Sigmoid colon (tissue), 7 donors: ENCODE results near the gene TSEN2. TPM values are rescaled to one million over a fixed set of nuclear protein-coding genes. Genes with fewer than 3 reads are reported as not detected.
"Not testable (repeated sequence)": the region's sequence is repeated elsewhere in the genome, so short reads cannot be mapped to it uniquely, and the experiment has no call there.

Experiments used
- DNase-seq: peaks from one replicate; pipeline ENCODE4 v3.0.0-alpha.2; 2019
- H3K27ac ChIP-seq, 4 donors: fragments of 200-600 bp; sonication (generic); one replicate each; pipeline ENCODE4 v1.5.1; 2016 to 2019; ENCODE audit warnings: mild to moderate bottlenecking in 1 of 4
- H3K27me3 ChIP-seq, 3 donors: fragments of 200-600 bp; sonication (generic); one replicate each; pipeline ENCODE4 v1.5.1; 2019; ENCODE audit warnings: mild to moderate bottlenecking in 1 of 3
- H3K36me3 ChIP-seq, 4 donors: fragments of 200-600 bp; sonication (generic); one replicate each; pipeline ENCODE4 v1.5.1; 2016 to 2019
- H3K4me1 ChIP-seq, 4 donors: fragments of 200-600 bp; sonication (generic); one replicate each; pipeline ENCODE4 v1.5.1; 2017 to 2019
- H3K4me3 ChIP-seq, 4 donors: fragments of 200-600 bp; sonication (generic); one replicate each; pipeline ENCODE4 v1.5.1; 2017 to 2019; ENCODE audit warnings: mild to moderate bottlenecking in 2 of 4, moderate library complexity in 1 of 4
- H3K9me3 ChIP-seq, 4 donors: fragments of 200-600 bp in 3 of 4; sonication (generic) in 3 of 4; one replicate each; pipeline versions ENCODE4 v1.5.1 to v1.6.1; 2013 to 2019
- EP300 ChIP-seq, 4 donors: sonication (generic); formaldehyde crosslinking; IDR thresholded peaks; one replicate each; pipeline ENCODE4 v1.6.1; 2017; ENCODE audit warnings: antibody characterized with exemption in 4 of 4
- POLR2A ChIP-seq, 2 donors: fragments of 450-650 bp; IDR thresholded peaks; one replicate each; pipeline ENCODE4 v1.6.1; 2016; ENCODE audit warnings: antibody characterized with exemption in 2 of 2, mild to moderate bottlenecking in 2 of 2, moderate library complexity in 2 of 2
- POLR2AphosphoS5 ChIP-seq, 4 donors: sonication (generic); formaldehyde crosslinking; IDR thresholded peaks; one replicate each; pipeline ENCODE4 v1.6.1; 2017; ENCODE audit warnings: antibody characterized with exemption in 4 of 4
- WGBS, 2 donors: extraction: QIAGEN DNeasy Blood & Tissue Kit; methylation state at CpG; one replicate each; pipeline ENCODE4 v1.1.7; 2013; 5-methylcytosine and 5-hydroxymethylcytosine counted together
- intact Hi-C: fragments of 100-400 bp; cut with DNase I; formaldehyde crosslinking; loops from one replicate; pipeline ENCODE4 v1.15.1; 2023
- polyA plus RNA-seq, 3 donors: library from polyadenylated mRNA; stranded (reverse); fragments of 200-250 nt; gene quantifications; one replicate each; pipeline ENCODE4 v1.2.3, GENCODE V29; 2013
- total RNA-seq, 4 donors: library from RNA; depleted of rRNA; stranded (reverse); fragments of >200 nt; gene quantifications; one replicate each; pipeline ENCODE4 v1.1.0, GENCODE V29; 2016
- TF ChIP-seq, protein P1 (sequence below), 4 experiments: fragments of 450-650 bp in 3 of 4; fragments of 200-600 bp in 1 of 4; IDR thresholded peaks; one replicate each; pipeline ENCODE4 v1.5.1; 2016 to 2019; ENCODE audit warnings: antibody characterized with exemption in 4 of 4, mild to moderate bottlenecking in 3 of 4, moderate library complexity in 2 of 4
- donor health status: healthy with polysubstance abuse.
- donor health status: Bipolar disorder and iron deficiency.
- donor health status: healthy.

The TSEN2 gene
- total and polyA plus RNA-seq, 7 donors: 4.2 to 23.0 (median 16.1) TPM

GRCh38 chr3:12454076-12454815 is 30.0 kb upstream of the TSEN2 start:
- WGBS, 2 donors: 81 to 83% methylated on average over 6 of the region's 6 CpGs
- DNase-seq: peak; percentile 10
- intact Hi-C loops: no loop called here
- TF ChIP-seq POLR2AphosphoS5 (IDR thresholded peaks at IDR 0.05) (no peak), POLR2A (IDR thresholded peaks at IDR 0.05) (no peak), EP300 (IDR thresholded peaks at IDR 0.05) (no peak)
- TF ChIP-seq, protein P1, sequence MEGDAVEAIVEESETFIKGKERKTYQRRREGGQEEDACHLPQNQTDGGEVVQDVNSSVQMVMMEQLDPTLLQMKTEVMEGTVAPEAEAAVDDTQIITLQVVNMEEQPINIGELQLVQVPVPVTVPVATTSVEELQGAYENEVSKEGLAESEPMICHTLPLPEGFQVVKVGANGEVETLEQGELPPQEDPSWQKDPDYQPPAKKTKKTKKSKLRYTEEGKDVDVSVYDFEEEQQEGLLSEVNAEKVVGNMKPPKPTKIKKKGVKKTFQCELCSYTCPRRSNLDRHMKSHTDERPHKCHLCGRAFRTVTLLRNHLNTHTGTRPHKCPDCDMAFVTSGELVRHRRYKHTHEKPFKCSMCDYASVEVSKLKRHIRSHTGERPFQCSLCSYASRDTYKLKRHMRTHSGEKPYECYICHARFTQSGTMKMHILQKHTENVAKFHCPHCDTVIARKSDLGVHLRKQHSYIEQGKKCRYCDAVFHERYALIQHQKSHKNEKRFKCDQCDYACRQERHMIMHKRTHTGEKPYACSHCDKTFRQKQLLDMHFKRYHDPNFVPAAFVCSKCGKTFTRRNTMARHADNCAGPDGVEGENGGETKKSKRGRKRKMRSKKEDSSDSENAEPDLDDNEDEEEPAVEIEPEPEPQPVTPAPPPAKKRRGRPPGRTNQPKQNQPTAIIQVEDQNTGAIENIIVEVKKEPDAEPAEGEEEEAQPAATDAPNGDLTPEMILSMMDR (IDR thresholded peaks at IDR 0.05): no peak
- Histone ChIP-seq H3K36me3 (no peaks in the 10 kb centered on the region), H3K4me1 (no peaks in the 10 kb centered on the region), H3K27me3 (no peaks in the 10 kb centered on the region), H3K27ac (no peak overlapping the region), H3K9me3 (no peaks in the 10 kb centered on the region), H3K4me3 (no peak overlapping the region)

- TF ChIP-seq, protein P1 (IDR thresholded peaks at IDR 0.05): no peak
- TF ChIP-seq POLR2AphosphoS5 (IDR thresholded peaks at IDR 0.05): no peak
- no peak for TF ChIP-seq EP300 (IDR thresholded peaks at IDR 0.05)
- TF ChIP-seq POLR2A (IDR thresholded peaks at IDR 0.05): no peak
- no peak for DNase-seq
- Histone ChIP-seq H3K27me3 (no peaks in the 10 kb centered on the region), H3K9me3 (no peaks in the 10 kb centered on the region), H3K4me1 (no peaks in the 10 kb centered on the region), H3K4me3 (no peak overlapping the region), H3K27ac (no peak overlapping the region), H3K36me3 (no peaks in the 10 kb centered on the region)
- 90 to 95% methylated on average over 2 of the region's 2 CpGs for WGBS, 2 donors
- intact Hi-C loops: no loop called here
Measured at GRCh38 chr3:12454816-12455121, 29.5 kb upstream of the TSEN2 start.

DNA sequence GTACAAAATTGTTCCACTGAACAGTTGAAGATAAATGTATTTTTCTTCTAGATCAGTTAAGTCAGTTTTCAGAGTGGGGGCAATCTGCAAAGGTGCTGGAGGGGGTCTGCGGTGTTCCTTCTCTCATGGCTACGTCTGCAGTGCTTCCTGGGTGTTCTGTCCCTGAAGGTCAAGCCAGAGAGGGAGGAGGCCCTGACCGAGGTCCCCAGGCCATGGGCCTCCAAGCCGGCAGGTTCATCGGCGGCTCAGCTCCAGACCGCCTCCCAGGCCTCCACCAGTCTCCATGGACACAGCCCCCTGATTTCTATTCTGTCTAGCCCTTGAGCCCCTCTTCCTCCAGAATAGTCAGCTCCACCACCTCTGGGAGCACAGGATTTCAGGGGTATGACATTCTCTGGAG is 28.5 kb upstream of the TSEN2 start:
- H3K4me3 ChIP-seq: no peak overlapping the region
- WGBS, 2 donors: 94 to 96% methylated on average over 7 of the region's 7 CpGs
- peak; percentile 30 for DNase-seq
- H3K27ac ChIP-seq: no peak overlapping the region
- TF ChIP-seq POLR2A (IDR thresholded peaks at IDR 0.05) (no peak), EP300 (IDR thresholded peaks at IDR 0.05) (no peak), POLR2AphosphoS5 (IDR thresholded peaks at IDR 0.05) (no peak)
- TF ChIP-seq, protein P1 (IDR thresholded peaks at IDR 0.05): no peak
- no peaks in the 10 kb centered on the region for H3K27me3 ChIP-seq
- no peaks in the 10 kb centered on the region for H3K36me3 ChIP-seq
- no peaks in the 10 kb centered on the region for H3K4me1 ChIP-seq
- intact Hi-C loops: no loop called here
- no peaks in the 10 kb centered on the region for H3K9me3 ChIP-seq

- H3K4me1 ChIP-seq: no peaks in the 10 kb centered on the region
- no peak for TF ChIP-seq EP300 (IDR thresholded peaks at IDR 0.05)
- TF ChIP-seq, protein P1 (IDR thresholded peaks at IDR 0.05): no peak
- no peak for TF ChIP-seq POLR2A (IDR thresholded peaks at IDR 0.05)
- TF ChIP-seq POLR2AphosphoS5 (IDR thresholded peaks at IDR 0.05): no peak
- 76 to 90% methylated on average over 3 of the region's 3 CpGs for WGBS, 2 donors
- H3K27ac ChIP-seq: no peak overlapping the region
- H3K9me3 ChIP-seq: no peaks in the 10 kb centered on the region
- no peaks in the 10 kb centered on the region for H3K27me3 ChIP-seq
- H3K36me3 ChIP-seq: no peaks in the 10 kb centered on the region
- peak; percentile 20 for DNase-seq
- intact Hi-C loops: no loop called here
- no peak overlapping the region for H3K4me3 ChIP-seq
Measured at GRCh38 chr3:12456441-12456840, 27.8 kb upstream of the TSEN2 start.

DNA sequence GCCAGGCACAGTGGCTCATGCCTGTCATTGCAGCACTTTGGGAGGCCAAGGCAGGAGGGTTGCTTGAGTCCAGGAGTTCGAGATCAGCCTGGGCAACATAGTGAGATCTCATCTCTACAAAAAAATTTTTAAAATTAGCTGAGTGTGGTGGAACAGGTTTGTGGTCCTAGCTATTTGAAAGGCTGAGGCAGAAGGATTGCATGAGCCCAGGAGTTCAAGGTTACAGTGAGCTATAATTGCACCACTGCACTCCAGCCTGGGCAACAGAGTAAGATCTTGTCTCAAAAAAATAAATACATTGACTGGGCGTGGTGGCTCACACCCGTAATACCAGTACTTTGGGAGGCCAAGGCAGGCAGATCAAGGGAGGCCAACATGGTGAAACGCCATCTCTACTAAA is 26.9 kb upstream of the TSEN2 start:
- DNase-seq: peak; percentile 19
- H3K27ac ChIP-seq, H3K9me3 ChIP-seq, H3K36me3 ChIP-seq, H3K27me3 ChIP-seq, intact Hi-C loops, H3K4me1 ChIP-seq, H3K4me3 ChIP-seq: not testable (repeated sequence)
- WGBS, 2 donors: 59 to 85% methylated on average over 4 of the region's 4 CpGs
